Stimulated activated naive CD8-positive, alpha-beta T cell treated with anti-CD3 and anti-CD28 coated beads, Interleukin-15, amount 100 ng/mL, for 72 hours (primary cell): Measurements from ENCODE around the gene PLEKHA4.
"Not testable (repeated sequence)": the region's sequence is repeated elsewhere in the genome, so short reads cannot be mapped to it uniquely, and the experiment has no call there.

Source experiments
- ATAC-seq: fragments of 150-1000 bp; cut with Tn5 transposase; 2 replicates; pipeline ENCODE4 v1.10.0; 2021; ENCODE audit warnings: mild to moderate bottlenecking, moderate library complexity
- DNase-seq, 2 donors: peaks; one replicate each; pipeline ENCODE4 v3.0.0; 2021 to 2022
- H3K27ac Mint-ChIP-seq, 2 donors: one replicate each; pipeline ENCODE4 v1.8.0; 2022; ENCODE audit warnings: mild to moderate bottlenecking in 2 of 2, mixed read lengths in 2 of 2, moderate library complexity in 2 of 2
- H3K27me3 Mint-ChIP-seq: one replicate; pipeline ENCODE4 v1.8.0; 2022; ENCODE audit warnings: mixed read lengths
- H3K4me1 Mint-ChIP-seq: one replicate; pipeline ENCODE4 v1.8.0; 2022; ENCODE audit warnings: mild to moderate bottlenecking, mixed read lengths
- H3K4me3 Mint-ChIP-seq, 2 donors: one replicate each; pipeline ENCODE4 v1.8.0; 2022; ENCODE audit warnings: mild to moderate bottlenecking in 2 of 2, mixed read lengths in 2 of 2, moderate library complexity in 1 of 2
- H3K9me3 Mint-ChIP-seq, 2 donors: one replicate each; pipeline ENCODE4 v1.8.0; 2022; ENCODE audit warnings: mixed read lengths in 2 of 2

The PLEKHA4 gene

DNA sequence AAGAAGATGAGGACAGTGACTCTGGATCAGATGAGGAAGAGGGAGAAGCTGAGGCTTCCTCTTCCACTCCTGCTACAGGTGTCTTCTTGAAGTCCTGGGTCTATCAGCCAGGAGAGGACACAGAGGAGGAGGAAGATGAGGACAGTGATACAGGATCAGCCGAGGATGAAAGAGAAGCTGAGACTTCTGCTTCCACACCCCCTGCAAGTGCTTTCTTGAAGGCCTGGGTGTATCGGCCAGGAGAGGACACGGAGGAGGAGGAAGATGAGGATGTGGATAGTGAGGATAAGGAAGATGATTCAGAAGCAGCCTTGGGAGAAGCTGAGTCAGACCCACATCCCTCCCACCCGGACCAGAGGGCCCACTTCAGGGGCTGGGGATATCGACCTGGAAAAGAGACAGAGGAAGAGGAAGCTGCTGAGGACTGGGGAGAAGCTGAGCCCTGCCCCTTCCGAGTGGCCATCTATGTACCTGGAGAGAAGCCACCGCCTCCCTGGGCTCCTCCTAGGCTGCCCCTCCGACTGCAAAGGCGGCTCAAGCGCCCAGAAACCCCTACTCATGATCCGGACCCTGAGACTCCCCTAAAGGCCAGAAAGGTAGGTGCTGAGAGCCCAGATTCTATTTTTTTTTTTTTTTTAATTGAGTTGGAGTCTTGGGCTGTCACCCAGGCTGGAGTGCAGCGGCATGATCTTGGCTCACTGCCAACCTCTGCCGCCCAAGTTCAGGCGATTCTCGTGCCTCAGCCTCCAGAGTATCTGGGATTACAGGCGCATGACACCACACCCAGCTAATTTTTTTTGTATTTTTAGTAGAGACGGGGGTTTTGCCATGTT lies 6.1 kb upstream of the PLEKHA4 start:
- ATAC-seq (peak; percentile 3), DNase-seq (peak in 1 of 2 donors; percentile 62)
- H3K4me3 Mint-ChIP-seq, result peak overlapping the region; percentile 96
- no peaks in the 10 kb centered on the region for H3K27me3 Mint-ChIP-seq
- no peaks in the 10 kb centered on the region for H3K9me3 Mint-ChIP-seq
- peaks cover 56% of the 10 kb centered on the region for H3K4me1 Mint-ChIP-seq
- H3K27ac Mint-ChIP-seq, result peak overlapping the region; percentile 100

DNA sequence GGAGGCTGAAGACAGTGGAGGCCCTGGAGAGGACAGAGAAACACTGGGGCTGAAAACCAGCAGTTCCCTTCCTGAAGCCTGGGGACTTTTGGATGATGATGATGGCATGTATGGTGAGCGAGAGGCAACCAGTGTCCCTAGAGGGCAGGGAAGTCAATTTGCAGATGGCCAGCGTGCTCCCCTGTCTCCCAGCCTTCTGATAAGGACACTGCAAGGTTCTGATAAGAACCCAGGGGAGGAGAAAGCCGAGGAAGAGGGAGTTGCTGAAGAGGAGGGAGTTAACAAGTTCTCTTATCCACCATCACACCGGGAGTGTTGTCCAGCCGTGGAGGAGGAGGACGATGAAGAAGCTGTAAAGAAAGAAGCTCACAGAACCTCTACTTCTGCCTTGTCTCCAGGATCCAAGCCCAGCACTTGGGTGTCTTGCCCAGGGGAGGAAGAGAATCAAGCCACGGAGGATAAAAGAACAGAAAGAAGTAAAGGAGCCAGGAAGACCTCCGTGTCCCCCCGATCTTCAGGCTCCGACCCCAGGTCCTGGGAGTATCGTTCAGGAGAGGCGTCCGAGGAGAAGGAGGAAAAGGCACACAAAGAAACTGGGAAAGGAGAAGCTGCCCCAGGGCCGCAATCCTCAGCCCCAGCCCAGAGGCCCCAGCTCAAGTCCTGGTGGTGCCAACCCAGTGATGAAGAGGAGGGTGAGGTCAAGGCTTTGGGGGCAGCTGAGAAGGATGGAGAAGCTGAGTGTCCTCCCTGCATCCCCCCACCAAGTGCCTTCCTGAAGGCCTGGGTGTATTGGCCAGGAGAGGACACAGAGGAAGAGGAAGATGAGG lies 5.3 kb upstream of the PLEKHA4 start:
- ATAC-seq (no peak), DNase-seq (peak in 1 of 2 donors; percentile 55)
- peak overlapping the region; percentile 100 for H3K27ac Mint-ChIP-seq
- H3K9me3 Mint-ChIP-seq, result no peaks in the 10 kb centered on the region
- peak overlapping the region; percentile 96 for H3K4me3 Mint-ChIP-seq
- no peaks in the 10 kb centered on the region for H3K27me3 Mint-ChIP-seq
- H3K4me1 Mint-ChIP-seq, result peaks cover 57% of the 10 kb centered on the region

DNA sequence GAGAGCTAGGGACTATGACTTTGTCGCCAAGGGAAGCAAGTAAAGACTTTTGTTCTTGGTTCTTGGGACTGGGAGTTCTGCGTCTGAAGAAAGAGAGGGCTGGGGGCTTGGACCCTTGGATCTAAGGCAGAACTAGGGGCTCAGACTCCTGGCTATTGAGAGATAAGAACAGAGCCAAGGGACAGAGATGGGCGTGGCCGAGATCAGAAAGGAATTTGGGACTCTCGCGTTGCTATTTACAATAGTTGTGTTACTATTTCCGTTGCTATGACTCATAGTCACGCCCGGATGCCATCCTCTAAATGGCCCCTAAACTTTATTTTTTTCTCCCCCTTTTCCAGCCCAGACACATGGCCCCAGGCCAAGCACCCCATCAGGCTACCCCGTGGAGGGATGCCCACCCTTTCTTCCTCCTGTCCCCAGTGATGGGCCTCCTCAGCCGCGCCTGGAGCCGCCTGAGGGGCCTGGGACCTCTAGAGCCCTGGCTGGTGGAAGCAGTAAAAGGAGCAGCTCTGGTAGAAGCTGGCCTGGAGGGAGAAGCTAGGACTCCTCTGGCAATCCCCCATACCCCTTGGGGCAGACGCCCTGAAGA lies 4.6 kb upstream of the PLEKHA4 start:
- Mint-ChIP-seq H3K27me3 (no peaks in the 10 kb centered on the region), H3K27ac (peak overlapping the region; percentile 100), H3K9me3 (no peaks in the 10 kb centered on the region), H3K4me1 (peaks cover 57% of the 10 kb centered on the region), H3K4me3 (peak overlapping the region; percentile 96)
- DNase-seq (peak; percentile 74 to 87), ATAC-seq (peak; percentile 53)

DNA sequence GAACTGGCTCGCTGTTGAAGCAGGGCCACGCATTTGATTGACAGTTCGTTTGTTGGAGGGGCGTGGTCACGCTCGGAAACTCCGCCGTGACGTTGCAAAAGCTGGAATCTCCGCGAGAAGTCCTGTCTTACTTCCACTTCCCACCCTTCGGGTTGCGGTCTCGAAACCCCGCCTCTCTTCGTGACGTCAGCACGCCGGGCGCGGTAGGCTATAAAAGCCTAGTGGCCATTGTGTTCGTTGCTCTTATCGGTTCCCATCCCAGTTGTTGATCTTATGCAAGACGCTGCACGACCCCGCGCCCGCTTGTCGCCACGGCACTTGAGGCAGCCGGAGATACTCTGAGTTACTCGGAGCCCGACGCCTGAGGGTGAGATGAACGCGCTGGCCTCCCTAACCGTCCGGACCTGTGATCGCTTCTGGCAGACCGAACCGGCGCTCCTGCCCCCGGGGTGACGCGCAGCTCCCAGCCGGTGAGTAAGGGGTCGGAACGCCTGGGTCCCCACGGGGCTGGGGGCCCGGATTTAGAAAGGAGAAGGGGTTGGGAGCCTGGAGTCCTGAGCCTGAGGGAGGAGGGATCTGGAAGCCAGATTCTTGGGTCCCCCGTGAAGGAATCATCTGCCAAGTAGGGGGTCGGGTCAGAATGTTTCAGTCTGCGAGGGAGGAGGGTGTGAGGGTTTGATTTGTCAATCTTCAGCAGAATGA lies 3.9 kb upstream of the PLEKHA4 start, which contains the start of gene PPP1R15A:
TSS of gene PPP1R15A (plus strand) at position 240 of the 702 bp plus-strand sequence. CDS start 813 bp downstream, outside the sequence.
- Mint-ChIP-seq H3K9me3 (no peaks in the 10 kb centered on the region), H3K4me3 (peak within 1 kb of the TSS; percentile 96), H3K27me3 (no peaks in the 10 kb centered on the region), H3K4me1 (peaks cover 53% of the 10 kb centered on the region), H3K27ac (peak within 1 kb of the TSS; percentile 100)
- ATAC-seq (peak; percentile 45), DNase-seq (peak; percentile 99 to 100)

DNA sequence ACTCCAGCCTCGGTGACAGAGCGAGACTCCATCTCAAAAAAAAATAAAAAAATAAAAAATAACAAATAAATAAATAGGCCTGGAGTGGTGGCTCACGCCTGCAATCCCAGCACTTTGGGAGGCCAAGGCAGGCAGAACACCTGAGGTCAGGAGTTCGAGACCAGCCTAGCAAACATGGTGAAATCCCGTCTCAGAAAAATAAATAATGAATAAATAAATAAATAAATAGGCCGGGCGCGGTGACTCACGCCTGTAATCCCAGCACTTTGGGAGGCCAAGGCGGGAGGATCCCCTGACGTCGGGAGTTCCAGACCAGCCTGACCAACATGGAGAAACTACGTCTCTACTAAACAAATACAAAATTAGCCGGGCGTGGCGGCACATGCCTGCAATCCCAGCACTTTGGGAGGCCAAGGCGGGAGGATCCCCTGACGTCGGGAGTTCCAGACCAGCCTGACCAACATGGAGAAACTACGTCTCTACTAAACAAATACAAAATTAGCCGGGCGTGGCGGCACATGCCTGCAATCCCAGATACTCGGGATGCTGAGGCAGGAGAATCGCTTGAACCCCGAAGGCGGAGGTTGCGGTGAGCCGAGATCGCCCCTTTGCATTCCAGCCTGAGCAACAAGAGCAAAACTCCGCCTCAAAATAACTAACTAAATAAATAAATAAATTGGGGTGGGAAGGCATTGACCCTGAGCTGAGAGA lies 3.2 kb upstream of the PLEKHA4 start:
- Mint-ChIP-seq H3K4me1 (peaks cover 54% of the 10 kb centered on the region), H3K4me3 (peak overlapping the region; percentile 96), H3K27ac (peak overlapping the region; percentile 100)
- DNase-seq, ATAC-seq, H3K9me3 Mint-ChIP-seq, H3K27me3 Mint-ChIP-seq: not testable (repeated sequence)

DNA sequence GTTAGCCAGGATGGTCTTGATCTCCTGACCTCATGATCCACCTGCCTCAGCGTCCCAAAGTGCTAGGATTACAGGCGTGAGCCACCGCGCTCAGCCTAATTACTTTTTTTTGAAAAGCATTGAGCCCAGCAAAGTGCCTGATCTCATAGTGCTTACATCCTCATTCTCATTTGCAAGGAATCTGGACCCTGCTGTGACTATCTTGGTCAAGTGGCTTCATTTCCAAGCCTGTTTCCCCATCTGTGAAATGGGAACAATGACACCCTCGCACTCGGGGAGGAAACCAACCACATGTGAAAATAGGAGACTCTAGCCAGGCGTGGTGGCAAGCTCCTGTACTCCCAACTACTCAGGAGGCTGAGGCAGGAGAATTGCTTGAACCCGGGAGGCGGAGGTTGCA lies 1.6 kb upstream of the PLEKHA4 start:
- Mint-ChIP-seq H3K9me3 (no peaks in the 10 kb centered on the region), H3K4me3 (no peak overlapping the region), H3K27me3 (no peaks in the 10 kb centered on the region), H3K27ac (no peak overlapping the region), H3K4me1 (peaks cover 38% of the 10 kb centered on the region)
- ATAC-seq, result no peak
- no peak for DNase-seq

DNA sequence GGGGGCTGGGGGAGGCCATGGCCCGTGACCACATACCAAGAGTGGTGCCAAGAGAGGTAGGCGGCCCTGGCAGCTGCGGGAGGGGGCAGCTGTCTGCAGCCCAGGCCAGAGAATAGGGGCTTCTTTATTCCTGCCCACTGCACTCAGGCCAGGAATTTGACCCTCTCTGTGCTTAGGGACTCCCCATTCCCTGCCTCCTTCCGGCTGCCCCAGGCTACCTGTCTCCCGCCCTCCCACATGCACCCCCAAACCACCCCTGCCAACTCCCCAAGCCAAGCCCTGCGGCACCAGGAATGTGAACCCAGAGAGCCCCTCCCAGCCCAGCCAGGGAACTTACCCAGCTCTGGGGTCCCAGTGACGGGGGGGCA lies 687 bp downstream of the PLEKHA4 start:
- H3K4me3 Mint-ChIP-seq, result no peak overlapping the region
- H3K27ac Mint-ChIP-seq, result peak overlapping the region in 1 of 2 donors; percentile 35
- H3K9me3 Mint-ChIP-seq, result no peaks in the 10 kb centered on the region
- DNase-seq (no peak), ATAC-seq (no peak)
- H3K27me3 Mint-ChIP-seq, result no peaks in the 10 kb centered on the region
- peaks cover 20% of the 10 kb centered on the region for H3K4me1 Mint-ChIP-seq

DNA sequence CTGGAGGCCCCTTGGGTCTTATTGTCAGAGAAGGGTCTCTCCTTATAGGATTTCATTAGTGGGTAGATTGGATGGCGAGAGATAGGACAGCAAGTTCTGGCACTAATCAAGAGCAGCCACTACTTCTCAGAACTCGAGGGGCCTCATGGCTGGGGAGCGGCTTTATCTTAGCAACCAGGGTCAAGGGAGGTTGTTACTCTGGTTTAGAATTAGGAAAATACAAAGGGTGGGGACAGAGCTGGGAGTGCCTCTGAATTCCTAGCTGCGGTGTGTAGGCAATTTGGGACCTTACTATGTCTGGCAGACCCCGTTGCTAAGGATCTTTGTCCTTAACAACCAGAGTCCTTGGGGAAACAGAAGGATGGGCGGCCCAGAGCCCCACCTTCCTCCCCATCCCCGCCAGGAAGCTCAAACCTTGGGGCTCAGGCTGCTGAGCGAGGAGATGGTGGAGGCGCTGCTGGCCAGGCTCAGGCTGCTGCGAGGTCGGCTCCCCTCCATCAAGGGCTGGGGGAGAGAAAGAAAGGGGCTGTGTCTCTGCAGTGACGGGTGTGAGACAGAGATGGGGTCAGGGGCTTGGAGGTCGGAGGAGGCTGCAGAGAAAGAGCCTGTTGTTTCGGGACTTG lies 1.2 kb downstream of the PLEKHA4 start:
- peaks cover 18% of the 10 kb centered on the region for H3K4me1 Mint-ChIP-seq
- no peaks in the 10 kb centered on the region for H3K9me3 Mint-ChIP-seq
- H3K27me3 Mint-ChIP-seq, result no peaks in the 10 kb centered on the region
- no peak for ATAC-seq
- no peak for DNase-seq
- H3K27ac Mint-ChIP-seq, result no peak overlapping the region
- no peak overlapping the region for H3K4me3 Mint-ChIP-seq

DNA sequence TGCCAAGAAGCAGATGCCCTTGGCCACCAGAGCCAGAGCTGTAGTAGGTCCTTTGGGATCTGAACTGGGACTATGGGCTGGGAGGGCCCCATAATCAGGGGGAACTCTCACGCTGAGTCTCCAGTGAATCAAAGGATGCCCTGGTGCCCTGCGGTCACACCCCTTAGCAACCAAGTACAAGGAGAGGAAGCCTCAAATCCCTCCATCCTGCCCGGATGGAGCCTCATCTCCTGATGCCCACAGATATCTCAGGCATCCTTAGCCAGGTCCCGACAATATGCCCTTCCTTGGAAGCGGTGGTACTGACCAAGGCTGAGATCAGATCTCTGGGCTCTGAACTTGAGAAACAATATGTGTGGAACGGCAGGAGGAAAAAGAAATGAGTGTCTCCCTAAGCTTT lies 1.7 kb downstream of the PLEKHA4 start:
- no peak for ATAC-seq
- DNase-seq, result no peak
- no peaks in the 10 kb centered on the region for H3K27me3 Mint-ChIP-seq
- no peak overlapping the region for H3K27ac Mint-ChIP-seq
- H3K9me3 Mint-ChIP-seq, result no peaks in the 10 kb centered on the region
- H3K4me1 Mint-ChIP-seq, result peaks cover 16% of the 10 kb centered on the region
- no peak overlapping the region for H3K4me3 Mint-ChIP-seq

DNA sequence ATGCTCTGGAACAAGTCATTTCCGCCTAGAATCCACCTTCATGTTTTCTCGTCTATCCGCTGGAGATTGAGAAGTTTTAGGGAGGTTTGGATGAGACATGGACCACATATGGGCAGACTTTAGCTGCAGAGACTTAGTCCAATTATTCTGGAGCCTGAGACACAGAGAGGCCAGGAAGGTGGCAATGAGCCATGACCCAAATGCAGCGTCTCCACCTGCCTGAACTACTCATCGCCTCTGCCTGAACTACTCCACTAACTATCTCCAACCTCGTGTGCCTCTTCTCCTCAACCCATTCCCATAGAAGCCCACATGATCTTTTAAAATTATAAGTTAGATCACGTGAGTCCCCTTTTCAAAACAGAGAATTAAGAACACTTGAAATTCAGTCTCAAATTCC lies 5.6 kb downstream of the PLEKHA4 start:
- no peaks in the 10 kb centered on the region for H3K27me3 Mint-ChIP-seq
- H3K9me3 Mint-ChIP-seq, result no peaks in the 10 kb centered on the region
- DNase-seq, result no peak
- no peak for ATAC-seq
- no peak overlapping the region for H3K4me3 Mint-ChIP-seq
- no peak overlapping the region for H3K27ac Mint-ChIP-seq
- peaks cover 23% of the 10 kb centered on the region for H3K4me1 Mint-ChIP-seq

DNA sequence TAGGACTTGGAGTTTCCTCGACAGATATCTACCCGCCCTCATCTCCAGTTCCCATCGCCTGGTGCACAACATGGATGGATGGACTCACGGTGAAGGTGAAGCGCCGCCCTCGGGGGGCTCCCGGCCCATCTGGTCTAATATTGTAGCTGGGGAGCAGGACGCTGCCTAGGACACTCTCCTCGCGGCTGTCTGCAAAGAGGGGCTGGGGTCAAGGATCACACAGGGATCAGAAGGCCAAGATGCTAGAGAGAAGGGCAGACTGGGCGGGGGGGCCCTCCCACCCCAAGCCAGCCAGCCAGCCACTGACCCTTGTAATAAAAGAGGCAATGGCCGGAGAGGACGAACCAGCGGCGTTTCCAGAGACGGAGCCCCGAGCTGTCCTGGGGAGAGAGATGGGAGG lies 7.1 kb downstream of the PLEKHA4 start:
- DNase-seq, result no peak
- Mint-ChIP-seq H3K27me3 (no peaks in the 10 kb centered on the region), H3K9me3 (no peaks in the 10 kb centered on the region), H3K4me3 (no peak overlapping the region), H3K4me1 (peaks cover 18% of the 10 kb centered on the region), H3K27ac (no peak overlapping the region)
- no peak for ATAC-seq

DNA sequence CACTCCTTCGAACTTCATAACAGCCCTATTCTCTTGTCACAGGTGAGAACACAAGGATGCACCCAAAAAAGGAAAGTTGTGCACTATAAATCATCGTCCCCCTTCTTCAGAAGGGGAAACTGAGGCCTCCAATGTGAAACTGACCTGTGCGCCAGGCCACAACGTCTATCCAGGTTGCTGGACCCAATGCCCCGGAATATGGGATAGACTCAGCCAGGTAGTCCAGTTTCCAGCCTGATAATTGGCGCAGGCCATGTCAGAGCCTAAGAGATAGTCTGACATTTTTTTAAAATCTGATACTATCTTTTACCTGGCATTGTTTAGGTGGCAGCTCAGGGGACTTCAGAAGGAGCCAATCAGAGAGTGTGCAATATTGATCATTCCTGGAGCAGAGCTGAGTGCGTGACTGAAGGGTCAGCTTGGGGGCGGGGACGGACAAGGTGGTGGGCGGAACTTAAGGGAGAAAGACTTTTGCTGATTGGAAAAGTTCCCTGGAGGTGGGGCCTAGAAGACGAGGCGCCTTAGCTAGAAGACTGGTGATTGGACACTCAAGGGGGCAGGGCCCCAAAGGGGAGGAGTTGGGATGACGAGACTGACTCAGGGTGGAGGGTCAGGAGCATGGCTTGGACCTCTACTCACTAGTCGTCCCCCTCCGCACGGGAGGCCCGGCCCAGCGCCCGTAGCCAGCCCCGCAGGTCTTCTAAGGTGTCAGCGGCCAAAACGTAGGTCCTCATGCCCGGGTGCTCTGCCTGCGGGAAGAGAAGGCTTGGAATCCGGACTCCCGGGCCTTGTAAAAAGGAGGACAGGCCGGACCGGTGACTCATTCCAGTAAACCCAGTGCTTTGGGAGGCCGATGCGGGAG lies 8.5 kb downstream of the PLEKHA4 start:
- peak overlapping the region in 1 of 2 donors; percentile 7 for H3K27ac Mint-ChIP-seq
- peak overlapping the region; percentile 85 to 92 for H3K4me3 Mint-ChIP-seq
- DNase-seq (peak in 1 of 2 donors; percentile 32), ATAC-seq (no peak)
- H3K27me3 Mint-ChIP-seq, result no peaks in the 10 kb centered on the region
- H3K4me1 Mint-ChIP-seq, result peaks cover 18% of the 10 kb centered on the region
- no peaks in the 10 kb centered on the region for H3K9me3 Mint-ChIP-seq

DNA sequence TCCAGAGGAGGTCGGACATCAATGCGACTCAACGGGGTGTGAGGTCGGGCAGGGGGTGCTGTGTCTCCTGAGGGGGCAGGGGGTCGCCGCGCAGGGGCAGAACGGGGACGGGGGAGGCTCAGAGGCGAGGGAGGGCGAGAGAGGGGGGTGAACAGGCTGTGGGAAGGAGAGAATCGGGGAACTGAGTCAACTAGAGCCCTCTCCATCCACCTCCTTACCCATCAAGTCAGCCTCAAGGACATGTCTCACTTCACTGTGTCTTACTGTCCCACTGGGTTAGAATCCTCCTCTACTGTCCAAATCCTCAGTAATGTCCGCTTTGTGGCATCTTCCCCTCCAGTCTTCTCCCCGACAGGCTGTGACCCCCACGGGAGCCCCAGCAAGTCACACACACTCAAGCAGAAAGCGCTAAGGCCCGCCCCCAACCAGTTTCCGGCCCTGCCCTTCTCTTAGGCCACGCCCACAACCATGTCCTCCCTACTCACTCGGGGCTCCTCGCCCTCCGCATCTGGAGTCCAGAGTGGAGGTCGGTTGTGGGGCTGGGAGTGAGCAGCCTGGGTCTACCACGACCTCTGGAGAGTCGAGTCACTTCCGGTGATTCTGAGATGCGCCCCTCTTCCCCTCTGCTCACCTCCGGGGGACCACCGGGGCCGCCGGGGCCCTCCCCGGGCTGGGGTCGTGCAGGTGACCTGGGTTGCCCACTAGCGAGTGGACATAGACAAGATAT lies 9.3 kb downstream of the PLEKHA4 start:
- DNase-seq (peak; percentile 75 to 86), ATAC-seq (peak; percentile 94)
- Mint-ChIP-seq H3K9me3 (no peaks in the 10 kb centered on the region), H3K27ac (peak overlapping the region; percentile 85 to 95), H3K4me3 (peak overlapping the region; percentile 85 to 92), H3K27me3 (no peaks in the 10 kb centered on the region), H3K4me1 (peaks cover 18% of the 10 kb centered on the region)
